ENCODE results near the gene BDP1.
"Not testable (repeated sequence)": the region's sequence is repeated elsewhere in the genome, so short reads cannot be mapped to it uniquely, and the experiment has no call there.

The BDP1 gene

DNA sequence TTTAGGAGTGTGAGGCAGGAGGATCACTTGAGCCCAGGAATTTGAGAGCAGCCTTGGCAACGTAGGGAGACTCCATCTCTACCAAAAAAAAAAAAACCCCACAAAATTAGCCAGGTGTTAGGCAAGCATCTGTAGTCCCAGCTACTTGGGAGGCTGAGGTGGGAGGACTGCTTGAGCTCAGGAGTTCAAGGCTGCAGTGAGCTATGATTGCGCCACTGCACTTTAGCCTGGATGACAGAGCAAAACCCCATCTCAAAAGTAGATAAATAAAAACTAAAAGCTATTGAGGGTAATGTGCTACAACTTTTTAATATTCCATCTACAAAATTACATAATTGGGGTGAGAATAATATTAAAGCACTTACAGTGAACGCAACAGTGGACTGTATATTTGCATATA lies 5.9 kb downstream of the BDP1 start:
- DNase-seq, result no peak

DNA sequence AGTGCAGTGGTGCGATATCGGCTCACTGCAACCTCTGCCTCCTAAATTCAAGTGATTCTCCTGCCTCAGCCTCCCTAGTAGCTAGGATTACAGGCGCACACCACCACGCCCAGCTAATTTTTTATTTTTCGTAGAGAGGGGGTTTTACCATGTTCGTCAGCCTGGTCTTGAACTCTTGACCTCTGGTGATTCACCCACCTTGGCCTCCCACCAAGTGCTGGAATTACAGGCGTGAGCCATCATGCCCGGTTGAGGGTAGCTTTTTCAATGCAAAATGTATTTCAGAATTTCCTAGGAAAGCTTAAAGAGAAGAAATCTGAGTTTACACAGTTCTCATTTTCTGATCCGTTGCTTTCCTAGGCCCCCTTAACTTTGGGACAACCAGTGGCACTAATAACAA lies 15.7 kb downstream of the BDP1 start:
- DNase-seq, result no peak

DNA sequence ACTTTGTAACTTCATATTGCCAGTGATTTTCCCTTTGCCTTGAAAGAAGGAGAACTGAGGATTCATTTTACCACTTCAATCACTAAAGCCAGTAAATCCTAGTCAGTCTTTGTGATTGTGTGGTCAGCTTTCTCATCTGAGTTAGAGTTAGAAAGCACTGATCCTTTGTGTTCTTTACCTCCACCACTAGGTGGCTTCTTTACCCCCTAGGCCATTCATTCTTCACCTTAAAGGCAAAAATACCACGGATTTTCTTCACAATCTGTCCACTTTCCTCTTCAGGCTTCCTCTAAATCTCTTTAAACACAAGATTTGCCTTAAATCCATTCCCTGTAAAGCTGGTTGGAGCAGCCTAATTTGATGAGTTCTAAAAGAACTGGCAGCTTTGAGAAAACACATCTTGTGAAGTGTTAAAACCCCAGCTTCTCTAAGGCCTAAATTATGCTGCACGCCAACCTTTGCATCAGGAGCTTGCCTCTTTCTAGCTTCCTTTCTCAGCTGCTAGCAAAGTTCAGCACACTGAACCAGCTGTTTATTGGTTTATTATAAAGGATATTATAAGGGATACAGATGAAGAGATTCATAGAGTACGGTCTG lies 20.4 kb downstream of the BDP1 start:
- no peak for DNase-seq

DNA sequence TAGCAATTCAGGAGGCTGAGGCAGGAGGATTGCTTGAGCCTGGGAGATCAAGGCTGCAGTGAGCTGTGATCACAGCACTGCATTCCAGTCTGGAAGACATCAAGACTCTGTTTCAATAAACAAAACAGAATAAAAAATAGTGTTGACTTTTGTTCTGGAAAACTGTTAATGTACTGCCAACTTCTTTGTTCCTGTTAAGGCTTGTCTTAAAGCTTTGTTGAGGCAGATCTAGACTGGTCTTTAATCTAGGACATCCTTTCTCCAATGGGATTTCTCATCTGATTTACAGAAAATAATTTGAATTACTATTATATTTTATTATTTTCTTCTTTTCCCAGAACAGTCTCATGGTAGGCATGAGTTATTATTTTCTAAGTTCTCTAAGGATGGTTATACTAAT lies 26.0 kb downstream of the BDP1 start:
- no peak for DNase-seq

DNA sequence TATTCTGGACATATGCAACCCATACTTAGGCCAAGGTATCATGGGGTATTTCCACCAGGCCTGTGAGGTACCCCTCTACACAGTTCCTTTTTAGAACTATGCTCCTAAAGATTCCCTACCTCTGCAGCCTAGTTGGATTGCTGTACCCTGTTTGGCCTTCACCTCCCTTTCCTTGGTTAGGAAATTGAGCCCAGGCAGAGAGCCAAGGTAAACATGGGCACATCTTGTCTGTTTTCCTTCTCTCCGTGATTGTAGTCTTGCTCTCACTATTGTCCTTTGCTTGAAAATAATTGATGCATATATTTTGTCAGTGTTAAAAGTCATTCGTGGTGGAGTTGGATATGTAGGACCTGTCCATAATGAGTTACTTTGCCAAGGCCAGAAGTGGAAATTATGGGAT lies 26.7 kb downstream of the BDP1 start:
- DNase-seq, result no peak

DNA sequence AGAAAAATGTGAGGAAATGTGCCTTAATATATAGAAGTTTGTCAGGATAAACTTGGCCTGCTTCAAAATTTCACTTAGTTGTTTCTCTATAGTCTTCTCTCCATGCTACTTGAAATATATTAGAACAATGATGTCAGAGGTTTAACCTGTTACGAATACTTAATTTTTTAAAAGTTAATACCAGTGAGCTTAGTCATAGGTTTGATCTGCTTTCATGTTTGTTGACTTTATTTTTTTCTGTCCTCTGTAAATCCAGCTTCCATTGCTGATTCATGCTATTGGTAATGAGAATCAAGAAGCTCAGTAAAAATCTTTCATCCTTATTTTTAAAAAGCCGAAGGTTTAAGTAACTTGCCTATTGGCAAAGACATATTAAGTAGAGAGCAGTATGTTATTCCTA lies 27.9 kb downstream of the BDP1 start:
- DNase-seq, result no peak

DNA sequence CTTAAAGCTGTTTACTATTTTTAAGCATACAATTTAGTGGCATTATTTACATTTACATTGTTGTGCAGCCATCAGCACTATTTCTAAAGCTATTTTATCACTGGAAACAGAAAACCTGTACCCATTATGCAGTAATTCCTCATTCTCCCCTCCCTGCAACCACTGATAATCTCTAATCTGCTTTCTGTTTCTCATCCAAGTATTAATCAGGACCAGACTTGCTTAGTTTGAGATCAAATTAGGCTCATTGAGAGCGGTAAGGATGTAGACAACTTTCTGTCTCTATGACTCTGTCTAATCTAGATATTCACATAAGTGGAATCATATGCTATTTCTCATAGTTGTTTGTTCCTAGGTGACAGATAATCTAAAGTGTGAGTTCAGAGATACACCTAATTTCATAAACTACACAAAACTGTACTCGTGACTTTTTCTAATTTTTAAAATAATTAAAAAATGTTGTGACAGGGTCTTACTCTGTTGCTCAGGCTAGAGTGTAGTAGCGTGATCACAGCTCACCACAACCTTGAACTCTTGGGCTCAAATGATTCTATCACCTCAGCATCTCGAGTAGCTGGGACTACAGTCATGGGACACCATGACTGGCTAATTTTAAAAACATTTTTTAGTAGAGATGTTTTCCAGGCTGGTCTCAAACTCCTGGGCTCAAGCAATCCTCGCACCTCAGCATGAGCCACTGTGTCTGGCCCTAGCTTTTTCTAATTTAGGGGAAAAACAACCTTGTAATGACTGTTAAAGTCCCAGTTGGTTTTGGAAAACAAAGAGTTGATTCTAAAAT lies 37.6 kb downstream of the BDP1 start:
- no peak for DNase-seq

DNA sequence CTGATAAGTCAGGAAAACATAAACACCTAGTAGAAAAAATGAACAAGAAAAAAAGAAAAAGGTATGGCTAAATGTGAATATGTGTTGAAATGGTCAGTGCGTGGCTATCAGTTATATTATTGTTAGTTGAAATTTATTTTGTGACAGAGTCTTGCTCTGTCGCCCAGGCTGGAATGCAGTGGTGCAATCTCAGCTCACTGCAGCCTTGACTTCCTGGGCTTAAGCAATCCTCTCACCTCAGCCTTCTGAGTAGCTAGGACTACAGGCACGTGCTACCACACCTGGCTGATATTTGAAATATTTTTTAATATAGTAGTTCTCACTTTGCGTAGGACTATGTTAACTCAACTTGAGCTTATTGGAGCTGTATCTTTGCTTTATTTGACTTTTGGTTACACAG lies 38.8 kb downstream of the BDP1 start:
- DNase-seq, result not testable (repeated sequence)

DNA sequence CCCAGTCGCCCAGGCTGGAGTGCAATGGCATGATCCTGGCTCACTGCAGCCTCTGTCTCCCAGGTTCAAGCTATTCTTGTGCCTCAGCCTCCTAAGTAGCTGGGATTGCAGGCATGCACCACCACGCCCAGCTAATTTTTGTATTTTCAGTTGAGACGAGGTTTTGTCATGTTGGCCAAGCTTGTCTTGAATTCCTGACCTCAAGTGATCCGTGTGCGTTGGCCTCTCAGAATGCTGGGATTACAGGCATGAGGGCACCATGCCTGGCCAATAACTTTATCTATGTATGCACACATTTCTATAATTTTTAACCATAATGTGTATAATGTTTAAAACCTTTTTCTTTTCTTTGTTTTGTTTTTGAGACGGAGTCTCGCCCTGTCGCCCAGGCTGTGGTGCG lies 43.3 kb downstream of the BDP1 start:
- not testable (repeated sequence) for DNase-seq

DNA sequence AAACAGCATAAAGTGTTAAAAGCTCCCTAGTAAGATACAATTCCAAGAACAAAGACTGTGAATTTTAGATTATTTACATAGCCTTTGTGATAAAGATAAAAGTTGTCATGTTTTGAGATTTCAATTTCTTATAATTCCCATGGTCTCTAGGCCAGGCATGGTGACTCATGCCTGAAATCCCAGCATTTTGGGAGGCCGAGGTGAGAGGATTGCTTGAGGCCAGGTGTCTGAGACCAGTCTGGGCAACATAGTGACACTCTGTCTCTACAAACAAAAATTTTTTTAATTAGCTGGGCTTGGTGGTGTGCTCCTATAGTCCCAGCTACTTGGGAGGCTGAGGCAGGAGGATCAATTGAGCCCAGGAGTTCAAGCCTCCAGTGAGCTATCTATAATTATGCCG lies 48.1 kb downstream of the BDP1 start:
- DNase-seq, result no peak

DNA sequence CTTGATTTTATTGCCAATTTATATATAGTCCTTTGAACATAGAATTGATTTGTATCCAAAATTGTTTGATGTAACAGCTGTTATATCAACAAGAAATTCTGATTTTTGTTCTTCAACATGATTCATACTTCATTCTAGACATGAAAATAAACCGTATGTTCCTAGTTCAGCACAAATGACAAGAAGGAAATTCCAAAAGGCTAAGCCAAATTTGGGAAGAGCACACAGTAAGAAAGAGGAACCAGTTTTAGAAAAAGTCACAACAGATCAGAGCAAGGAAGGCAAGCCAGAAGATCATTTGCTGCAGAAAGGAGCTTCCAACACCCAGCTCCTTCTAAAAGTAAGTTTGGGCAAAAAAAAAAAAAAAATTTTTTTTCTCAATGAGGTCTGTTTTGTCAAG lies 66.7 kb downstream of the BDP1 start:
- no peak for DNase-seq

DNA sequence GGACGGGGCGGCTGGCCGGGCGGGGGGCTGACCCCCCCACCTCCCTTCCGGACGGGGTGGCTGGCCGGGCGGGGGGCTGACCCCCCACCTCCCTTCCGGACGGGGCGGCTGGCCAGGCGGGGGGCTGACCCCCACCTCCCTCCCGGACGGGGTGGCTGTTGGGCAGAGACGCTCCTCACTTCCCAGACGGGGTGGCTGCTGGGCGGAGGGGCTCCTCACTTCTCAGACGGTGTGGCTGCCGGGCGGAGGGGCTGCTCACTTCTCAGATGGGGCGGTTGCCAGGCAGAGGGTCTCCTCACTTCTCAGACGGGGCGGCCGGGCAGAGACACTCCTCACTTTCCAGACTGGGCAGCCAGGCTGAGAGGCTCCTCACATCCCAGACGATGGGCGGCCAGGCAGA lies 70.2 kb downstream of the BDP1 start:
- not testable (repeated sequence) for DNase-seq

DNA sequence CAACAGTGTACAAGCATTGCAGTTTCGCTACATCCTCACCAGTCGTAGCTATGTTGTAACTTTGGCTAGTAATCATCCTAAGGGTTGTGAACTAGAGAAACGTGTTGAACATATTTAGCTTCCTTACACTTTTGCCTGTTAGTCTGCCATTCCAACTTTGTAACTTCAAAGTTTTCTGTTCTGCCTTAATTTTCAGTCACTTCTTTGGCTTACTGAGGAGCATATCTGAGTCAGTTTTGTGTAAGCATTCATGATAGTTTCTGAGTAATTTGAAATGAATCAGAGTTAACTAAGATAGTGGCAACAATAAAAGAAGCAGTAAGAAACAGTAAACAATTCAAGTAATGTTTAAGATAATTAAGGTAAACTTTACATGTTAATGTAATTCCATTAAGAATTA lies 72.8 kb downstream of the BDP1 start:
- DNase-seq, result no peak

DNA sequence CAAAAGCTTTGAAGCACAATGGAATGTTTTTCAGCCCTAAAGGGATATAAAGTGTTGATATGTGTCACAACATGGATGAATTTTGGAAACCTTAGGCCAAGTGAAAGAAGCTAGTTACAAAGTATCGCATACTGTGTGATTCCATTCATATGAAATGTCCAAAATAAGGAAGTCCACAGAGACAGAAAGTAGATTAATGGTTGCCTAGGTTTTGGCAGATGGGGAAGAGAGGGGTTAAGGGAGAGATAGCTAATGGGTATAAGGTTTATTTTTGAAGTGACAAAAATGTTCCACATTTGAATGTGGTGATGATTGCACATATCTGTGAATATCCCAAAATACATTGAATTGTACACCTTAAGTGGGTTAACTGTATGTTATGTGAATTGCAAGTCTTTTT lies 74.2 kb downstream of the BDP1 start:
- no peak for DNase-seq

DNA sequence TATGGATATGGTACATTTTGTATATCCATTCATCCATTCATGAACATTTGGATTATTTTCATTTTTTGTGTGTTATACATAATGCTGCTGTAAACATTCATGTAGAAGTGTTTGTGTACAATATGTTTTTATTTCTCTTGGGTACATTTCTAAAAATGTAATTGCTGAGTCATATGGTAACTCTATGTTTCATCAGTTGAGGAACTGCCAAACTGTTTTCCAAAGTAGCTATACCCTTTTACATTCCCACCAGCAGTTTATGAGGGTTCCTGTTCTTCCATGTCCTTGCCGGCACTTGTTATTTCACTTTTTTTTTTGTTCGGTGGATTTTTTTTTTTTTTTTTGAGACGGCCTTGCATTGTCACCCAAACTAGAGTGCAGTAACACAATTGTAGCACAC lies 77.7 kb downstream of the BDP1 start:
- DNase-seq, result no peak

DNA sequence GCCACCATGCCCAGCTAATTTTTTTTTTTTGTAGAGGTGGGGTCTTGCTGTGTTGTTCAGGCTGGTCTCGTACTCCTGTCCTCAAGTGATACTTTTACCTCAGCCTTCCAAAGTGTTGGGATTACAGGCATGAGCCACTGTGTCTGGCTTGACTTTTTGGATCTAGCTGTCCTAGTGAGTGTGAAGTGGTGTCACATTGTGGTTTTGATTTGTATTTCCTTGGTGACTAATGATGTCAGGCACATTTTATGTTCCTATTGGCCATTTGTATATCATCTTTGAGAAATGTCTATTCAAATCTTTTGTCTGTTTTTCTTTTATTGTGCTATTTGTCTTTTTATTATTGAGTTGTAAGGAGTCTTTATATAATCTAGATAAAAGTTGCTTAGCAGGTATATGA lies 78.2 kb downstream of the BDP1 start:
- no peak for DNase-seq

DNA sequence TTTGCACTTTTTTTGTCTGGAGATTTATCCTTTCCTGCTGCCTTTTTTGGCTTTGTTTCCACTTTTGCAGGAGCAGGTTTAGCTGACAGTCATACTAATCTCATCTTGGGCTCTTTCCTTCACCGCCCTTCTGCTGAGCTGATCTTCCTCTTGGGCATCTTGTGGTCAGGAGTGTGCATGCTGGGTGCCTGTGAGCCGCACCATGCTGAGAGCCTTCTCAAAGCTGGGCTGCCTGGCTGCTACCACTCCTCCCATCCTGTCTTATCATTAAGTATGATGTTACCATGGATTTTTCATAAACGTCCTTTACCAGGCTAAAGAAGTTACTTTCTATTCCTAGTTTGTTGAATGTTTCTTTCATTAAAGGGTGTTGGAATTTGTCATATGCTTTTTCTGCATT lies 82.2 kb downstream of the BDP1 start:
- no peak for DNase-seq

DNA sequence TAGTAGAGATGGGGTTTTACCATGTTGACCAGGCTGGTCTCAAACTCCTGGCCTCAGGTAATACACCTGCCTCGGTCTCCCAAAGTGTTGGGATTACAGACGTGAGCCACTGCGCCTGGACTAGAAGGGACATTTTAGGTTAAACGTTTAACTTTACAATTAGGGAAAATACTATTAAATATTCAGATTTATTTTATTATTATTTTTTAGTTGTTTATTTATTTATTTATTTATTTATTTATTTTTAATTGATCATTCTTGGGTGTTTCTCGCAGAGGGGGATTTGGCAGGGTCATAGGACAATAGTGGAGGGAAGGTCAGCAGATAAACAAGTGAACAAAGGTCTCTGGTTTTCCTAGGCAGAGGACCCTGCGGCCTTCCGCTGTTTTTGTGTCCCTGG lies 95.4 kb downstream of the BDP1 start:
- not testable (repeated sequence) for DNase-seq

DNA sequence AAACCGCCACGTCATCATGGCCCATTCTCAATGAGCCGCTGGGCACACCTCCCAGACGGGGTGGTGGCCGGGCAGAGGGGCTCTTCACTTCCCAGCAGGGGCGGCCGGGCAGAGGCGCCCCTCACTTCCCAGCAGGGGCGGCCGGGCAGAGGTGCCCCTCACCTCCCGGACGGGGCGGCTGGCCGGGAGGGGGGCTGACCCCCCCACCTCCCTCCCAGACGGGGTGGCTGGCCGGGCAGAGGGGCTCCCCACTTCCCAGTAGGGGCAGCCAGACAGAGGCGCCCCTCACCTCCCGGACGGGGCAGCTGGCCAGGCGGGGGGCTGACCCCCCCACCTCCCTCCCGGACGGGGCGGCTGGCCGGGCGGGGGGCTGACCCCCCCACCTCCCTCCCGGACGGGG lies 96.1 kb downstream of the BDP1 start:
- DNase-seq, result not testable (repeated sequence)

DNA sequence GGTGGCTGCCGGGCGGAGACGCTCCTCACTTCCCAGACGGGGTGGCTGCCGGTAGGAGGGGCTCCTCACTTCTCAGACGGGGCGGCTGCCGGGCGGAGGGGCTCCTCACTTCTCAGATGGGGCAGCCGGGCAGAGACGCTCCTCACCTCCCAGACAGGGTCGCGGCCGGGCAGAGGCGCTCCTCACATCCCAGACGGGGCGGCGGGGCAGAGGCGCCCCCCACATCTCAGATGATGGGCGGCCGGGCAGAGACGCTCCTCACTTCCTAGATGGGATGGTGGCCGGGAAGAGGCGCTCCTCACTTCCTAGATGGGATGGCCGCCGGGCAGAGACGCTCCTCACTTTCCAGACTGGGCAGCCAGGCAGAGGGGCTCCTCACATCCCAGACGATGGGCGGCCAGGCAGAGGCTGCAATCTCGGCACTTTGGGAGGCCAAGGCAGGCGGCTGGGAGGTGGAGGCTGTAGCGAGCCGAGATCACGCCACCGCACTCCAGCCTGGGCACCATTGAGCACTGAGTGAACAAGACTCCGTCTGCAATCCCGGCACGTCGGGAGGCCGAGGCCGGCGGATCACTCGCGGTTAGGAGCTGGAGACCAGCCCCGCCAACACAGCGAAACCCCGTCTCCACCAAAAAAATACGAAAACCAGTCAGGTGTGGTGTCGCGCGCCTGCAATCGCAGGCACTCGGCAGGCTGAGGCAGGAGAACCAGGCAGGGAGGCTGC lies 96.7 kb downstream of the BDP1 start:
- not testable (repeated sequence) for DNase-seq

DNA sequence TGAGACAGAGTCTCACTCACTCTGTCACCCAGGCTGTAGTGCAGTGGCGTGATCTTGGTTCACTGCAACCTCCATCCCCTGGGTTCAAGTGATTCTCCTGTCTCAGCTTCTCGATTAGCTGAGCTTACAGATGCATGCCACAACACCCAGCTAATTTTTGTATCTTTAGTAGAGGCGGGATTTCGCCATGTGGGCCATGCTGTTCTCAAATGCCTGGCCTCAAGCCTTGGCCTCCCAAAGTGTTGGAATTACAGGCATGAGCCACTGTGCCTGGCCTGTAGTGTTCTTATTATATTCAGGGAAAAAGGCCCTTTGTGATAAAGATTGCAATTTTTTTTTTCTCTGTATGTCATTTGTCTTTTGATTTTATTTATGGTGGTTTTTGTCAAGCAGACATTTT lies 107.7 kb downstream of the BDP1 start:
- no peak for DNase-seq

DNA sequence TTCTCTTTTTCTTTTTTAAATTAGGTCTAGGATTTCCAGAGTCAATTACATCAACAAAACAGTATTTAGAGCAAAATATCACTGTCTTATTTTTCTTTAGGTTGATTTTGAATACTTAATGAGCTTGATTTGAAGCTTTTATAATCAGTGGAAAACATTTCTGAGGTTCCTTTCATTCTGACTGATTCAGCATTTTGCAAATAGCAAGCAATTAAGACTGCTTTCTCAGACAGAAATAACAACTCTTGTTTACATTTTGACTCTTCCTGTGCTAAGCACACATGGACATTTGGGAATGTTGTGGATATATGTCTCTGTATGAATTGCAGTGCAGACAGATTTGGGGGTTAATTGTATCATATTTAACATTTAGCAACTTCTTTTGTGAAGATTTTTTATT lies 109.4 kb downstream of the BDP1 start:
- no peak for DNase-seq

DNA sequence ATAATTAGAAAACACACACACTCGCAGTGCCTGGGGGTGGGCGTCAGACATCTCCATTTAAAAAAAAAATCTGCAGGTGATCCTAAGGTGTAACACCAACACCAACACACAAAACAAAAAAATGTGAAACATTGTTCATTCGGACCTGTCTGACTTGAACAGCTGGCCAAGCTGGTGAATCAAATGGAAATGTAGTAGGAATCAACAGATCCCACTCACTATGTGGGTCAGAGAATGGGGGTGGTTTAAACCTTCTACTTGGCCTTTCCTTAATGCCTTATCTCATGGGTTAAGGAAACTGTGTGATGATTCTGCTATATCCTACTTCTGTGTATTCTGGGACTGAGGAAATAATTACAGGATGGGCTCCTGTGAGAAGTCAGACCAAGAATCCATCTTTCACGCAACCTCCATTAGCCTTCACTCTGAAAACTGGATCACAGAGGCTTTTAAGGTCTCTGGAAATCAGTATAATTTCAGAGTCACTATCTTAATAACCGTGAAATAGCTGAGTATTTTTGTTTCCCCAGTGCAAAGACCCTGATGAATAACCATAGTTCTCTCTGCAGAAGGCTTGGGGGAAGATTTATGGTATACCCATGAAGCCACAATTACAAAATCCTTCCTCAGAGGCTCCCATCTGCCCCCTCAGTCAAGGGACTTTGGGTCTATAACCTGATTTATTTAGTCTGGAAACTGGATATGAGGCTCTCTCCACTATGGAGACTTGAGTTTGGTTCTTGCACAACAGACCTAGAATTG lies 114.5 kb downstream of the BDP1 start:
- DNase-seq, result no peak

Measured in femur (tissue), 1 donor.